Measurements from ENCODE around the gene ARHGAP40. TPM values are rescaled to one million over a fixed set of nuclear protein-coding genes. Genes with fewer than 3 reads are reported as not detected.
"Not testable (repeated sequence)": the region's sequence is repeated elsewhere in the genome, so short reads cannot be mapped to it uniquely, and the experiment has no call there.

Gene ARHGAP40
- total and polyA plus RNA-seq, 2 donors (not counting 3 experiments of a cell fraction or from before 2014, with no cell fraction given), result 0.18 to 0.20 TPM

- H3K36me3 ChIP-seq (ENCODE audit: control insufficient read depth in 2 of 2, extremely low read depth in 1 of 2, insufficient read depth in 2 of 2, low read length in 2 of 2); FAIRE-seq; H3K9me1 ChIP-seq (replicated peaks; ENCODE audit: control insufficient read depth, extremely low read depth, insufficient read depth, low read length); H2AFZ ChIP-seq (ENCODE audit: low read depth, low read length); H3K9me3 ChIP-seq (replicated peaks; ENCODE audit: control insufficient read depth, insufficient read depth, low read length); H3K4me2 ChIP-seq (ENCODE audit: insufficient read depth, low read length); H3K9ac ChIP-seq (replicated peaks; ENCODE audit: extremely low read depth, insufficient read depth, low read length); H4K20me1 ChIP-seq (replicated peaks; ENCODE audit: control insufficient read depth, extremely low read depth, insufficient read depth, low read length); H3K4me1 ChIP-seq (ENCODE audit: control insufficient read depth, extremely low read depth, insufficient read depth, low read length); H3K27ac ChIP-seq (ENCODE audit: insufficient read depth, low read depth, low read length); H3K79me2 ChIP-seq (ENCODE audit: control insufficient read depth, insufficient read depth, low read length); CTCF ChIA-PET; dilution Hi-C loops (cut with MboI; ENCODE audit: extremely low pct_ligation_motif_present, low sequenced_read_pairs); H3K27me3 ChIP-seq (ENCODE audit: control insufficient read depth in 2 of 2, insufficient read depth in 2 of 2, low read length in 2 of 2); POLR2A ChIA-PET; DNase-seq (ENCODE audit: low read depth, low spot score); H3K4me3 ChIP-seq (replicated peaks in 1 of 3; ENCODE audit: insufficient read depth in 1 of 3, low read depth in 1 of 3, low read length in 3 of 3); intact Hi-C loops (cut with micrococcal nuclease); BruUV-seq (replicated peaks): not testable (repeated sequence)
Observed at GRCh38 chr20:38594281-38594680, 7.3 kb upstream of the ARHGAP40 start.

DNA sequence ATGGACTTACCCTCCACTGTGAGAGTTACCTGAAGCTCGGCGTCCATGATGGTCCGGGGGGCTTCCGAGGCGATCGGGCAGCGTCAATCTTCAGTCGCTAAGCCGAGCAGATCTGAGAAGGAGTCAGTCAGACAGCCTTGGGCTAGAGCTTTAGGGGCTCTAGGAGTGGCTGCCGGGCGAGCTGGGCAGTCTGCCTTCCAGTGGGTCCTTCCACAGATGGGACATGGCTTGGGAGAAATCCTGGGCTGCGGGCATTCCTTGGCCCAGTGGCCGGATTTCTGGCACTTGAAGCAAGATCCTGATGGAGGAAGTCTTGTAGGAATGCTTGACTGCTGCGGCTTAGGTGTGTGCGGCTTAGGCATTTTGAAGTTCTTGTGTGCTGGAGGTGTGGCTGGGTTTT lies 5.7 kb upstream of the ARHGAP40 start:
- BruUV-seq (replicated peaks); H2AFZ ChIP-seq (ENCODE audit: low read depth, low read length); H3K9me3 ChIP-seq (replicated peaks; ENCODE audit: control insufficient read depth, insufficient read depth, low read length); POLR2A ChIA-PET; H3K4me2 ChIP-seq (ENCODE audit: insufficient read depth, low read length); CTCF ChIA-PET; dilution Hi-C loops (cut with MboI; ENCODE audit: extremely low pct_ligation_motif_present, low sequenced_read_pairs); DNase-seq (ENCODE audit: low read depth, low spot score); H3K27me3 ChIP-seq (ENCODE audit: control insufficient read depth in 2 of 2, insufficient read depth in 2 of 2, low read length in 2 of 2); H3K9me1 ChIP-seq (replicated peaks; ENCODE audit: control insufficient read depth, extremely low read depth, insufficient read depth, low read length); intact Hi-C loops (cut with micrococcal nuclease); H3K36me3 ChIP-seq (ENCODE audit: control insufficient read depth in 2 of 2, extremely low read depth in 1 of 2, insufficient read depth in 2 of 2, low read length in 2 of 2); H3K4me3 ChIP-seq (replicated peaks in 1 of 3; ENCODE audit: insufficient read depth in 1 of 3, low read depth in 1 of 3, low read length in 3 of 3); H3K9ac ChIP-seq (replicated peaks; ENCODE audit: extremely low read depth, insufficient read depth, low read length); FAIRE-seq; H3K27ac ChIP-seq (ENCODE audit: insufficient read depth, low read depth, low read length); H3K79me2 ChIP-seq (ENCODE audit: control insufficient read depth, insufficient read depth, low read length); H4K20me1 ChIP-seq (replicated peaks; ENCODE audit: control insufficient read depth, extremely low read depth, insufficient read depth, low read length); H3K4me1 ChIP-seq (ENCODE audit: control insufficient read depth, extremely low read depth, insufficient read depth, low read length): not testable (repeated sequence)

DNA sequence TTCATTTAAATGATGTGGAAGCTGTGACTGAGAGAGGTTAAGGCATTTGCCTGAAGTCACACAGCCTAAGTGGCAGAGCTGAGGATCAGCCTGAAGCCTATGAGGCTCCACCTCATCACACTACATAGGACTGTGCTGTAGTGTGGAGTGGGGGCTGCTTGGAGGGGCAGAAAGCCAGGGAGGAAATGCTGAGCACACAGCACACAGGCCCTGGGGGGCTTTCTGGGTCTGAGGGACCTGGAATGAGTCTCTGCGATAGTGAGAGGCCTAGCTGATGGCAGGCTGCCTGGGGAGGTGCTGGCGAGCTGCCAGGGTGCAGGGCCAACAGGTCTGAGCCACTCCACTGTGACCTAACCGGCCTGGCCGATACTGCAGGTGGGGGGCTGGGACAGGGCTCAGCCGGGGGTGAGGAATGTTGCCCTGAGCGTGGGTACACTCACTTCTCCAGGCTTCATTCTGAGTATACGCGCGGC lies 2.2 kb upstream of the ARHGAP40 start:
- Histone ChIP-seq H3K9me3 (replicated peaks; ENCODE audit: control insufficient read depth, insufficient read depth, low read length) (no peaks in the 10 kb centered on the region), H2AFZ (ENCODE audit: low read depth, low read length) (no peak overlapping the region), H3K9me1 (replicated peaks; ENCODE audit: control insufficient read depth, extremely low read depth, insufficient read depth, low read length) (no peaks in the 10 kb centered on the region), H3K36me3 (ENCODE audit: control insufficient read depth in 2 of 2, extremely low read depth in 1 of 2, insufficient read depth in 2 of 2, low read length in 2 of 2) (no peaks in the 10 kb centered on the region), H3K27ac (ENCODE audit: insufficient read depth, low read depth, low read length) (no peak overlapping the region), H3K4me1 (ENCODE audit: control insufficient read depth, extremely low read depth, insufficient read depth, low read length) (peaks cover 12% of the 10 kb centered on the region), H4K20me1 (replicated peaks; ENCODE audit: control insufficient read depth, extremely low read depth, insufficient read depth, low read length) (no peaks in the 10 kb centered on the region), H3K4me3 (replicated peaks in 1 of 3; ENCODE audit: insufficient read depth in 1 of 3, low read depth in 1 of 3, low read length in 3 of 3) (no peak overlapping the region), H3K27me3 (ENCODE audit: control insufficient read depth in 2 of 2, insufficient read depth in 2 of 2, low read length in 2 of 2) (peaks cover 0 to 1% of the 10 kb centered on the region in 2 experiments), H3K79me2 (ENCODE audit: control insufficient read depth, insufficient read depth, low read length) (no peaks in the 10 kb centered on the region), H3K9ac (replicated peaks; ENCODE audit: extremely low read depth, insufficient read depth, low read length) (no peak overlapping the region), H3K4me2 (ENCODE audit: insufficient read depth, low read length) (no peak overlapping the region)
- intact Hi-C loops (cut with micrococcal nuclease), result no loop called here
- dilution Hi-C loops (cut with MboI; ENCODE audit: extremely low pct_ligation_motif_present, low sequenced_read_pairs), result no loop called here
- DNase-seq (ENCODE audit: low read depth, low spot score) (no peak), FAIRE-seq (no peak)
- TF ChIP-seq GATA2 (IDR thresholded peaks at IDR 0.05; ENCODE audit: insufficient read depth, insufficient read length, low read depth, low read length) (no peak), JUN (IDR thresholded peaks at IDR 0.05; ENCODE audit: borderline replicate concordance, insufficient read depth, insufficient read length, low read depth) (no peak), EZH2 (IDR thresholded peaks at IDR 0.05; ENCODE audit: borderline replicate concordance, low read depth, low read length, severe bottlenecking) (no peak), POLR2A (IDR thresholded peaks at IDR 0.05; ENCODE audit: low read depth, low read length) (no peak), MAX (IDR thresholded peaks at IDR 0.05; ENCODE audit: insufficient read depth, insufficient read length) (no peak), POLR2AphosphoS5 (IDR thresholded peaks at IDR 0.05; ENCODE audit: insufficient read depth, low read depth, low read length) (no peak), MYC (IDR thresholded peaks at IDR 0.05; ENCODE audit: low read depth, low read length) (no peak), FOS (IDR thresholded peaks at IDR 0.05; ENCODE audit: borderline replicate concordance, insufficient read depth, low read length) (no peak)
- TF ChIP-seq, protein P1, sequence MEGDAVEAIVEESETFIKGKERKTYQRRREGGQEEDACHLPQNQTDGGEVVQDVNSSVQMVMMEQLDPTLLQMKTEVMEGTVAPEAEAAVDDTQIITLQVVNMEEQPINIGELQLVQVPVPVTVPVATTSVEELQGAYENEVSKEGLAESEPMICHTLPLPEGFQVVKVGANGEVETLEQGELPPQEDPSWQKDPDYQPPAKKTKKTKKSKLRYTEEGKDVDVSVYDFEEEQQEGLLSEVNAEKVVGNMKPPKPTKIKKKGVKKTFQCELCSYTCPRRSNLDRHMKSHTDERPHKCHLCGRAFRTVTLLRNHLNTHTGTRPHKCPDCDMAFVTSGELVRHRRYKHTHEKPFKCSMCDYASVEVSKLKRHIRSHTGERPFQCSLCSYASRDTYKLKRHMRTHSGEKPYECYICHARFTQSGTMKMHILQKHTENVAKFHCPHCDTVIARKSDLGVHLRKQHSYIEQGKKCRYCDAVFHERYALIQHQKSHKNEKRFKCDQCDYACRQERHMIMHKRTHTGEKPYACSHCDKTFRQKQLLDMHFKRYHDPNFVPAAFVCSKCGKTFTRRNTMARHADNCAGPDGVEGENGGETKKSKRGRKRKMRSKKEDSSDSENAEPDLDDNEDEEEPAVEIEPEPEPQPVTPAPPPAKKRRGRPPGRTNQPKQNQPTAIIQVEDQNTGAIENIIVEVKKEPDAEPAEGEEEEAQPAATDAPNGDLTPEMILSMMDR (IDR thresholded peaks at IDR 0.05; ENCODE audit: extremely low read depth in 1 of 2, insufficient read depth in 1 of 2, low read depth in 1 of 2, low read length in 2 of 2), result no peak
- BruUV-seq (replicated peaks), result no TSS peak
- ChIA-PET CTCF (no interaction called here), POLR2A (no interaction called here)

All from endothelial cell of umbilical vein (primary cell).